ENCODE data around the gene AGAP6.
"Not testable (repeated sequence)": the region's sequence is repeated elsewhere in the genome, so short reads cannot be mapped to it uniquely, and the experiment has no call there.

The AGAP6 gene

DNA sequence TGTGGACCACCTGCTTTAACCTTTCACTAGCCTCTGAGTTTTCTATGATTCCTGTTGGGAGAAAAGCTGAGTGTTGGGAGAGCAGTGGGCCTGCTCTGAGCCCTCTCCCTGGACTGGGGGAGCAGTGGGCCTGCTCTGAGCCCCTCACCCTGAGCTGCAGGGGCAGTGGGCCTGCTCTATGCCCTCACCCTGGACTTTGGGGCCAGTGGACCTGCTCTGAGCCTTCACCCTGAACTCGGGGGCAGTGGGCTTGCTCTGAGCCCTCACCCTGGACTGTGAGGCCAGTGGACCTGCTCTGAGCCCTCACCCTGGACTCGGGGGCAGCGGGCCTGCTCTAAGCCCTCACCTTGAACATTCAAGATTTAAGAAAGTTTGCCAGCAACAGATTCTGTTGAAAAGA, 33.4 kb downstream of the AGAP6 start:
- H3K4me3 ChIP-seq (ENCODE audit: insufficient read depth, low read depth, low read length, poor library complexity, severe bottlenecking), result no peak overlapping the region
- no peak overlapping the region for H3K27ac ChIP-seq (ENCODE audit: insufficient read depth, low read length, poor library complexity, severe bottlenecking)
- no peaks in the 10 kb centered on the region for H3K27me3 ChIP-seq (replicated peaks; ENCODE audit: control insufficient read depth, insufficient read depth, low read length, poor library complexity, severe bottlenecking)
- H3K4me1 ChIP-seq (ENCODE audit: control insufficient read depth, insufficient read depth, low read length, poor library complexity, severe bottlenecking), result no peaks in the 10 kb centered on the region
- no peaks in the 10 kb centered on the region for H3K36me3 ChIP-seq (ENCODE audit: control insufficient read depth, insufficient read depth, low read length)
- H3K9me3 ChIP-seq (ENCODE audit: control insufficient read depth, low read length), result no peaks in the 10 kb centered on the region
- no peak for DNase-seq

DNA sequence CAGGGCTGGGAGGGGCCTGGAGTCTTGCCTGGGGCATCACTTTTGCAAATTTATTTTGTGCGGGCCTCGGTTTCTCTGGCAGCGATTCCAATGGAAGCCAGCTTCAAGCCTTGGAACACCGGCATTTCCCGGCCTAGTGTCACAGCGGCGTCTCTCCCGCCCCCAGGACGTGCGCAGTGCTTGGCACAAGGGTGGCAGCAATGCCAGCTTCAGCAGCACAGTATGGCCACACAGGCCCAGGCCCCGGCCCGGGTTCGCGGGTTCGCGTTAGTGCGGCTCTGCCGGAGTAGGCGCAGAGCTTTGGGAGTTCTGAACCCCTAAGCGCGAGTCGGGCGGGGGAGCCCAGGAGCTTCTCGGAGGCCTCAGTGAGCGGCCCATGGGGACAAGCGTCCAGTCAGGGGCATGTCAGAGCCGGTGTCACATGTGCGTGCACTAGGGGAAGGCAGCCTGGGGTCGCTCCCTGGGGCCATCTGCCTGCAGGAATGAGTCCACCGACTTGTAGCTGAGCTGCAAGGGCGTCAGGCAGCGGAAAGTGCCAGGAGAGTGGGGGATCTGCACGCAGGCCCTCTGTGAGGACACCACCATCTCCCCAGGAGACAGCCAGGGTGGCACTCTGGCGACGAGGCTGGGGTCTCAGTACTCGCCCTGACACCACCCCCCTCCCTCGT, 36.6 kb downstream of the AGAP6 start:
- not testable (repeated sequence) for DNase-seq; H3K27ac ChIP-seq (ENCODE audit: insufficient read depth, low read length, poor library complexity, severe bottlenecking); H3K36me3 ChIP-seq (ENCODE audit: control insufficient read depth, insufficient read depth, low read length); H3K4me3 ChIP-seq (ENCODE audit: insufficient read depth, low read depth, low read length, poor library complexity, severe bottlenecking); H3K9me3 ChIP-seq (ENCODE audit: control insufficient read depth, low read length); H3K4me1 ChIP-seq (ENCODE audit: control insufficient read depth, insufficient read depth, low read length, poor library complexity, severe bottlenecking); H3K27me3 ChIP-seq (replicated peaks; ENCODE audit: control insufficient read depth, insufficient read depth, low read length, poor library complexity, severe bottlenecking)

DNA sequence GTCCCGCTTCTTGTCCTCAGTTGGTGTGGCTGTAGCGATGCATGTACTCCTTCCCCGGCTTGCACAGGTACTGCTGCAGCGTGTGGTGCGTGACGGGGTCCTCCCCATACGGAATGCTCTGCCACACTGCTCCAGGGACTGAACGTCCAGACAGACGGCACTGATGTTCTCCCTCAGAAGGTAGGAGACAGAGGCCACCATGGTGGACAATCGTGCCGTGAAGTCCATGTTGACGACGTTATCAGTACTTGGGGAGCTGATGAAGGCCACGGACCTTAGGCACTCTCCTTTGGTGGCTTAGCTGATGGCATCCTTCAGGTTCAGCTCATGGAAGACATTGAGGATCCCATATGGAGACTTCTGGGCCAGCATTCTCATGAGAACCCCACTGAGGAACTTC, 37.4 kb downstream of the AGAP6 start:
- no peaks in the 10 kb centered on the region for H3K27me3 ChIP-seq (replicated peaks; ENCODE audit: control insufficient read depth, insufficient read depth, low read length, poor library complexity, severe bottlenecking)
- no peak overlapping the region for H3K4me3 ChIP-seq (ENCODE audit: insufficient read depth, low read depth, low read length, poor library complexity, severe bottlenecking)
- no peaks in the 10 kb centered on the region for H3K4me1 ChIP-seq (ENCODE audit: control insufficient read depth, insufficient read depth, low read length, poor library complexity, severe bottlenecking)
- H3K9me3 ChIP-seq (ENCODE audit: control insufficient read depth, low read length), result no peaks in the 10 kb centered on the region
- H3K36me3 ChIP-seq (ENCODE audit: control insufficient read depth, insufficient read depth, low read length), result no peaks in the 10 kb centered on the region
- DNase-seq, result no peak
- no peak overlapping the region for H3K27ac ChIP-seq (ENCODE audit: insufficient read depth, low read length, poor library complexity, severe bottlenecking)

DNA sequence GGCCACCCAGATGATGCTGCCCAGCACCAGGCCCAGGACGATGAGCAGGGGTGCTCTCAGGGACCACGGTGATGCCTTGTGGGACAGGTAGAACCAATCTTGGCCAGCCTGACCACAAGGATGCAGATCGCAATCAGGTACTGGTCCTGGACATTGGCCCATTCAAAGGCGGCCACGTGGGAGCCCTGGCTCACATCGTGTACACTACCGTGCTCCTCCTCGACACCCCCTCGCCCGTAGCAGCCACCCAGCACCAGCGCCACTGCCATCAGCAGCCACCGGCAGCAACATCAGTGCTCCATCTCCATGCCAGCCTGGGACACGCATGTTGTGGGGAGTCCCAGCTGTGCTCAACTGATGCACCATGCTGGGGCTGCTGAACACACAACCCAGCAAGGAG, 39.0 kb downstream of the AGAP6 start:
- Histone ChIP-seq H3K4me1 (ENCODE audit: control insufficient read depth, insufficient read depth, low read length, poor library complexity, severe bottlenecking) (no peaks in the 10 kb centered on the region), H3K27me3 (replicated peaks; ENCODE audit: control insufficient read depth, insufficient read depth, low read length, poor library complexity, severe bottlenecking) (no peaks in the 10 kb centered on the region), H3K27ac (ENCODE audit: insufficient read depth, low read length, poor library complexity, severe bottlenecking) (no peak overlapping the region), H3K4me3 (ENCODE audit: insufficient read depth, low read depth, low read length, poor library complexity, severe bottlenecking) (no peak overlapping the region), H3K36me3 (ENCODE audit: control insufficient read depth, insufficient read depth, low read length) (no peaks in the 10 kb centered on the region), H3K9me3 (ENCODE audit: control insufficient read depth, low read length) (no peaks in the 10 kb centered on the region)
- DNase-seq, result no peak

DNA sequence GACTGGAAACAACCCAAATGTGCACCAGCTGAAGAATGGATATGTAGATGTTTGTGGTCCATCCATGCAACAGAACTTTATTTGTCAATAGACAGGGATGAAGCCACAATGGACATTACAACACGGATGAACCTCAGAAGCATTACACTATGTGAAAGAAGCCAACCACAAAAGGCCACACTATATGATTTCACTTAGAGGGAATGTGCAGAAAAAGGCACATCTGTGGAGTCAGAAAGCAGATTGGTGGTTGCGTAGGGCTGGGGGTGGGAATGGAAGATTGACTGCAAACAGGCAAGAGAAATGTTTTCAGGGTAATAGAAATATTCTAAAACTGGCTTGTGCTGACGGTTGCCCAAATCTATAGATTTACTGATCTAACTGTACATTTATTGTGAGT, 45.3 kb downstream of the AGAP6 start:
- no peak for DNase-seq
- Histone ChIP-seq H3K36me3 (ENCODE audit: control insufficient read depth, insufficient read depth, low read length) (no peaks in the 10 kb centered on the region), H3K27me3 (replicated peaks; ENCODE audit: control insufficient read depth, insufficient read depth, low read length, poor library complexity, severe bottlenecking) (no peaks in the 10 kb centered on the region), H3K27ac (ENCODE audit: insufficient read depth, low read length, poor library complexity, severe bottlenecking) (no peak overlapping the region), H3K9me3 (ENCODE audit: control insufficient read depth, low read length) (no peaks in the 10 kb centered on the region), H3K4me3 (ENCODE audit: insufficient read depth, low read depth, low read length, poor library complexity, severe bottlenecking) (no peak overlapping the region), H3K4me1 (ENCODE audit: control insufficient read depth, insufficient read depth, low read length, poor library complexity, severe bottlenecking) (no peaks in the 10 kb centered on the region)

DNA sequence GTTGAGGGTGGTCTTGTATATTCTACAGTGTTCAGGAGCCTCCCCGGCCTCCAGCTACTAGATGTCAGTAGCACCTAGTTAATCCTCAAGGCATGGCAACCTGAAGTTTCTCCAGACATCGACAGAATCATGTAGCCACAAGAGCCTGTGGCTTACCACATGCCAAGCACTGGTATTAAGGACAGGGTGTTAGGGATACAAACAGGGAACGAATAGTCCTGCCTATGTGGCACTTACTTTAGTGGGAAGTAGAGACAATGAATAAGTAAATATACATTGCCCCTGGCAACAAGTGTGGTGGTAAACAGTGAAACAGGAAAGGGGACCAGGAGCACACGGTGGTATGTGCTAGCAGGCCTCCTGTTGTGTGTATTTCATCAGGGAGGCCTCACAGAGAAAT, 47.1 kb downstream of the AGAP6 start:
- not testable (repeated sequence) for H3K27me3 ChIP-seq (replicated peaks; ENCODE audit: control insufficient read depth, insufficient read depth, low read length, poor library complexity, severe bottlenecking); H3K4me3 ChIP-seq (ENCODE audit: insufficient read depth, low read depth, low read length, poor library complexity, severe bottlenecking); H3K4me1 ChIP-seq (ENCODE audit: control insufficient read depth, insufficient read depth, low read length, poor library complexity, severe bottlenecking); H3K27ac ChIP-seq (ENCODE audit: insufficient read depth, low read length, poor library complexity, severe bottlenecking); H3K36me3 ChIP-seq (ENCODE audit: control insufficient read depth, insufficient read depth, low read length); DNase-seq; H3K9me3 ChIP-seq (ENCODE audit: control insufficient read depth, low read length)

DNA sequence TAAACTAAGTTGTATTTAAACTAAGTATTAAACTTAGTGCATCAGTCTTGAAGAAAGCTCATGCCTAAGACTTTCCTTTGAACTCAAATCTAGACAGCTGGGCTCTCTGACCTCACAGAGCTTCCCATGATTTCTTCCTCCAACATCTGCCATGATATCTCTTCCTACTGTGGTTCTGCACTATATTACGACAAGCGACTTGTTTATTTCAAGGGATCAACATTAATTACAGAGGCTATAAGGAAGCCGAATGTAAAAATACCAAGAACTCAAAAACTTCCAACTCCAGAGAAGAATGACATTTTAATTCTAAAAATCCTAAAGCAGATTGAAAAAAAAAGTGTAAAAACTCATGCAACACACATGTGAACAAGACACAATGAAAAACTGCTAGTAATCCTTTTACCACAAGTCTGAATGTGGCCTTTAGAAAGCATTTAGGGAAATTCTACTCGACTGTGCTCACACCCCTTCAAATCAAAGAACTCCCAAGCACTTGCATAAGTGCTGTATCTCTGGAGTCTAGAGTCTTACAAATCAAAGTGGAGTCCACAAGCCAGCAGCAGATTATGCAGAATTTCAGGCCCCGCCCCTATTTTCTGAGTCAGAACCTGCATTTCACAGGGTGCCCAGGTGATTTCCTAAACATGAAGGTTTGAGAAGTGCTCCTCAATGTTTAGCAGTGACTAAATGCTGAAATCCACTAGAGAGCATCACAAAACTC, 56.9 kb downstream of the AGAP6 start:
- H3K27me3 ChIP-seq (replicated peaks; ENCODE audit: control insufficient read depth, insufficient read depth, low read length, poor library complexity, severe bottlenecking), result no peaks in the 10 kb centered on the region
- no peak overlapping the region for H3K4me3 ChIP-seq (ENCODE audit: insufficient read depth, low read depth, low read length, poor library complexity, severe bottlenecking)
- H3K9me3 ChIP-seq (ENCODE audit: control insufficient read depth, low read length), result no peaks in the 10 kb centered on the region
- DNase-seq, result no peak
- H3K27ac ChIP-seq (ENCODE audit: insufficient read depth, low read length, poor library complexity, severe bottlenecking), result no peak overlapping the region
- H3K4me1 ChIP-seq (ENCODE audit: control insufficient read depth, insufficient read depth, low read length, poor library complexity, severe bottlenecking), result no peaks in the 10 kb centered on the region
- H3K36me3 ChIP-seq (ENCODE audit: control insufficient read depth, insufficient read depth, low read length), result no peaks in the 10 kb centered on the region

DNA sequence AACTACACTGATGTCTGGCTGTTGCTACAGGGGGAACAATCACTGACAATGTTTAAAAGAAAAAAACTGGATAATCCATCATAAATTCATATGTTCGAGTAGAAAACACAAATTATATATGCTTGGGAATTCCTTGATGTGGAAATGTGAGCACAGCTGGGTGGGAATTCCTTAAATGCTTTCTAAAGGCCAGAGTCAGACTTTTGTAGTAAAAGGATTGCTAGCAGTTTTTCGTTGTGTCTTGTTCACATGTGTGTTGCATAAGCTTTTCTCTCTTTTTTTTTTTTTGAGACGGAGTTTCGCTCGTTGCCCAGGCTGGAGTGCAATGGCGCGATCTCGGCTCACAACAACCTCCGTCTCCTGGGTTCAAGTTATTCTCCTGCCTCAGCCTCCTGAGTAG, 58.3 kb downstream of the AGAP6 start:
- H3K36me3 ChIP-seq (ENCODE audit: control insufficient read depth, insufficient read depth, low read length); H3K27ac ChIP-seq (ENCODE audit: insufficient read depth, low read length, poor library complexity, severe bottlenecking); H3K9me3 ChIP-seq (ENCODE audit: control insufficient read depth, low read length); H3K4me1 ChIP-seq (ENCODE audit: control insufficient read depth, insufficient read depth, low read length, poor library complexity, severe bottlenecking); H3K27me3 ChIP-seq (replicated peaks; ENCODE audit: control insufficient read depth, insufficient read depth, low read length, poor library complexity, severe bottlenecking); DNase-seq; H3K4me3 ChIP-seq (ENCODE audit: insufficient read depth, low read depth, low read length, poor library complexity, severe bottlenecking): not testable (repeated sequence)

DNA sequence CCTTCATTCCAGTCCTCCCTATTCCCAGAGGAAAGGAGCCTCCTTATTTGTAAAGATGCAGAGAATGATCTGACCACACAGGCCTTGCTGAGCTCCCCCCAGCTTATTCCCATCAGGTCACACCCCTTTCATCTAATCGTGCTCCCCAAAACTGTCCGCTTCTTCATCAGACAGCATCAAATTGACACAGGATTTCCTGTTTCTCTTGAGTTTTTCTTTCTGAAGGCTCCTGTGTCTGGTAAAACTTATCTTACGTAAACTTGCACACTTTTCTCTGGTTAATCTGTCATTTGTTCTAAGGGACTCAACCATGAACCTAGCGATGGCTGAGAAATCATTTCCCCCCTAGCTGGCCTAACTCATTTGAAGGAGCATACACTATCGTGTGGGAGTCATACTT, 59.4 kb downstream of the AGAP6 start:
- not testable (repeated sequence) for H3K9me3 ChIP-seq (ENCODE audit: control insufficient read depth, low read length)

DNA sequence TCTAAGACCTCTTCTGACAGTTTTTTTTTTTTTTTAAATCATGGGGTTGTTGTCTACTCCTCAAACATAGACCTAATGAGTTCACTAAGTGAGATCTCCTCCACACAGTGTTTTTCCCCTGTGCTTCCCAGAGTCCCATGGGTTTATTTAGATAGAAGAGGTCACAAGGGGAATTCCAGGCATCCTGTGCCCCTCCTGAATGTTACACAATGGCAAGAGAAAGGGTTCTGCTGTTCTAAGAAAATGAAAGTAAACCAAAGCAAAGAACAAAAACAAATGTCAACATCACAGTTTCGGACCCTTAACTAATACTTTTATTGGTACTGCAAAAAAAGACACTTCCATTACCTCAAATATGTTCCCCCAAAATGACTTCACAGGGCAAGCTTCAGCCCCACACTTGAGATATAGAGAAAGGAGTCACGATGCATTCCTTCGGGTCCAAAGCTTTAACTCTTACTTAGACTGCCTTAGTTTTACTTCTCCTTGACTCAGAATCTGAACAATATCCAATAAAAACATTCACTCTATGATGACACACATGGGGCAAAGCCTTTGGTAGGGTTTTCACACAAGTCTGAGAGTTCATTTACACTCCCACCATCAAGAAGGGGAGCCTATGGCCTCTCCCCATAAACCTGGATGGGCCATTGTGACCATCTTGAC, 63.9 kb downstream of the AGAP6 start:
- H3K4me3 ChIP-seq (ENCODE audit: insufficient read depth, low read depth, low read length, poor library complexity, severe bottlenecking); H3K27ac ChIP-seq (ENCODE audit: insufficient read depth, low read length, poor library complexity, severe bottlenecking); DNase-seq; H3K9me3 ChIP-seq (ENCODE audit: control insufficient read depth, low read length); H3K36me3 ChIP-seq (ENCODE audit: control insufficient read depth, insufficient read depth, low read length); H3K4me1 ChIP-seq (ENCODE audit: control insufficient read depth, insufficient read depth, low read length, poor library complexity, severe bottlenecking); H3K27me3 ChIP-seq (replicated peaks; ENCODE audit: control insufficient read depth, insufficient read depth, low read length, poor library complexity, severe bottlenecking): not testable (repeated sequence)

More for the DNA sequence above, 59.4 kb downstream of the AGAP6 start:
- not testable (repeated sequence) for DNase-seq; H3K27ac ChIP-seq (ENCODE audit: insufficient read depth, low read length, poor library complexity, severe bottlenecking); H3K36me3 ChIP-seq (ENCODE audit: control insufficient read depth, insufficient read depth, low read length); H3K4me1 ChIP-seq (ENCODE audit: control insufficient read depth, insufficient read depth, low read length, poor library complexity, severe bottlenecking); H3K4me3 ChIP-seq (ENCODE audit: insufficient read depth, low read depth, low read length, poor library complexity, severe bottlenecking); H3K27me3 ChIP-seq (replicated peaks; ENCODE audit: control insufficient read depth, insufficient read depth, low read length, poor library complexity, severe bottlenecking)
